ENCODE data around the gene HOXA6. TPM values are rescaled to one million over a fixed set of nuclear protein-coding genes. Genes with fewer than 3 reads are reported as not detected.

The HOXA6 gene
- polyA plus RNA-seq, 3 donors, result 24.6 to 48.9 (median 36.8) TPM

GRCh38 chr7:27095897-27096767 lies 51.4 kb downstream of the HOXA6 start, which contains the start of gene HOXA1:
Gene HOXA1 (minus strand): TSS chr7:27096000. CDS start chr7:27095912, 88 bp downstream.
- peak in 9 of 11 donors; percentile 78 to 93 (median 89) for DNase-seq (ENCODE audit: extremely low read depth in 1 of 11, low read depth in 9 of 11, low spot score in 4 of 11)

Other genes with a start within 250 kb of the HOXA6 start
- 1 to 10 TPM; 2.5 to 3.4 (median 2.7) TPM for gene HOXA1, start 51.8 kb downstream of the HOXA6 start, polyA plus RNA-seq (ENCODE audit: insufficient read length in 3 of 3)
- 10 to 100 TPM; 10.8 to 11.1 (median 10.8) TPM for gene HOXA2, start 45.1 kb downstream of the HOXA6 start, polyA plus RNA-seq (ENCODE audit: insufficient read length in 3 of 3)
- 10 to 100 TPM; 20.1 to 31.6 (median 23.8) TPM for gene HOXA4, start 17.0 kb downstream of the HOXA6 start, polyA plus RNA-seq (ENCODE audit: insufficient read length in 3 of 3)
- gene HOXA5, start 4.1 kb downstream of the HOXA6 start, polyA plus RNA-seq (ENCODE audit: insufficient read length in 3 of 3), result 10 to 100 TPM; 70.3 to 89.0 (median 71.1) TPM
- gene HOXA3, start 4.8 kb upstream of the HOXA6 start, polyA plus RNA-seq (ENCODE audit: insufficient read length in 3 of 3), result 10 to 100 TPM; 42.4 to 62.7 (median 42.7) TPM
- gene HOXA7, start 8.9 kb upstream of the HOXA6 start, polyA plus RNA-seq (ENCODE audit: insufficient read length in 3 of 3), result 10 to 100 TPM; 24.3 to 31.7 (median 31.4) TPM
- gene HOXA9, start 17.8 kb upstream of the HOXA6 start, polyA plus RNA-seq (ENCODE audit: insufficient read length in 3 of 3), result 100 to 1,000 TPM; 107 to 119 (median 118) TPM
- gene HOXA10, start 26.5 kb upstream of the HOXA6 start, polyA plus RNA-seq (ENCODE audit: insufficient read length in 3 of 3), result 100 to 1,000 TPM; 140 to 148 (median 145) TPM
- gene HOXA11, start 37.5 kb upstream of the HOXA6 start, polyA plus RNA-seq (ENCODE audit: insufficient read length in 3 of 3), result 10 to 100 TPM; 35.9 to 44.0 (median 37.0) TPM
- under 1 TPM in 1 of 3 donors, not detected in 2; 0.01 TPM for gene HOXA13, start 52.3 kb upstream of the HOXA6 start, polyA plus RNA-seq (ENCODE audit: insufficient read length in 3 of 3)
- under 1 TPM in 2 of 3 donors, not detected in 1; 0.09 to 0.11 TPM for gene EVX1, start 95.0 kb upstream of the HOXA6 start, polyA plus RNA-seq (ENCODE audit: insufficient read length in 3 of 3)